GM12865 (cell line): ENCODE measurements around the gene BECN2.

ENCODE experiments used
- DNase-seq: peaks from one replicate; pipeline ENCODE4 v3.0.0; 2010; ENCODE audit warnings: low read depth
- H3K4me3 ChIP-seq: 2 replicates; pipeline ENCODE4 v1.5.1; 2011; ENCODE audit warnings: mild to moderate bottlenecking, low read depth, low read length, control low read depth
- TF ChIP-seq, protein P1 (sequence below): IDR thresholded peaks from 2 replicates; pipeline ENCODE4 v1.5.1; 2011; ENCODE audit warnings: low read length, control low read depth, low read depth, inconsistent platforms; ENCODE audit not compliant: insufficient read depth; ENCODE audit errors: missing control alignments

BECN2 gene

DNA sequence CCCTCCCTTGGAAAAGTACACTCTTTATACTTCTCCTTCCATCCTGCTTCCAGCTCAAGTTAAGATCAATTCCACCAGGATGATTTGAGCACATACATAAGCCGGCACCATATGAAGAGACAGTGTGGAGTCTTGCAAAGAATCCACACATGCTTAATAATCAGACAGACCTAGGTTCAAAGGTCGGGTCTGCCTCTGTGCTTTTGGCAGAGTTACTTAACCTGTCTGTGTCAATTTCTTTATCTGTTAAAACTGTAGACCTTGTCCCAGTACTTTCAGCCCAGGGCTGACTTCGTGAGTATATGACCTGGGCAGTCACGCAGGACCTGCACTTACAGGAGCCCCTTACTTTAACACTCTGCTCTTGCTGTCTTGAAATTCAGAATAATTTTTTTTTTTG is 30.2 kb upstream of the BECN2 start:
- no peak for DNase-seq
- TF ChIP-seq, protein P1, sequence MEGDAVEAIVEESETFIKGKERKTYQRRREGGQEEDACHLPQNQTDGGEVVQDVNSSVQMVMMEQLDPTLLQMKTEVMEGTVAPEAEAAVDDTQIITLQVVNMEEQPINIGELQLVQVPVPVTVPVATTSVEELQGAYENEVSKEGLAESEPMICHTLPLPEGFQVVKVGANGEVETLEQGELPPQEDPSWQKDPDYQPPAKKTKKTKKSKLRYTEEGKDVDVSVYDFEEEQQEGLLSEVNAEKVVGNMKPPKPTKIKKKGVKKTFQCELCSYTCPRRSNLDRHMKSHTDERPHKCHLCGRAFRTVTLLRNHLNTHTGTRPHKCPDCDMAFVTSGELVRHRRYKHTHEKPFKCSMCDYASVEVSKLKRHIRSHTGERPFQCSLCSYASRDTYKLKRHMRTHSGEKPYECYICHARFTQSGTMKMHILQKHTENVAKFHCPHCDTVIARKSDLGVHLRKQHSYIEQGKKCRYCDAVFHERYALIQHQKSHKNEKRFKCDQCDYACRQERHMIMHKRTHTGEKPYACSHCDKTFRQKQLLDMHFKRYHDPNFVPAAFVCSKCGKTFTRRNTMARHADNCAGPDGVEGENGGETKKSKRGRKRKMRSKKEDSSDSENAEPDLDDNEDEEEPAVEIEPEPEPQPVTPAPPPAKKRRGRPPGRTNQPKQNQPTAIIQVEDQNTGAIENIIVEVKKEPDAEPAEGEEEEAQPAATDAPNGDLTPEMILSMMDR = no peak
- no peak overlapping the region for H3K4me3 ChIP-seq

DNA sequence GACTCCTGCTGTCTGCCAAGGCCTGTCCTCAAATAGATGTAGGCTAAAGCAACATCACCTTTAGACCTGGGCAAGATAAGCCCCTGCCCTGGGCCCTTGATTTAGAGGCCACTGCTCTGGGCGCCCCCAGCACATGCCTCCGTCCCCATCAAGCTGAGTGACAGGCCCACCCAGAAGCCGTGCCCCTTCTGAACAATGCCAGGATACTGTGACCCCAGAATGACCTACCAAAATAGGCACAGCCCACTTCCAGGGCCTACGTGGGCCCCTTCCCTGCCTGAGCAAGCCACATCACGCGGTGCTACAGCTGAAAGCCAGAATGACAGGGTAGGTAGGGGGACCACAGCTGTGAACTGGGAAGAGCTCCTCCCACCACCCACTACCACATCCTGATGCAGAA is 24.7 kb upstream of the BECN2 start:
- TF ChIP-seq, protein P1 = no peak
- no peak overlapping the region for H3K4me3 ChIP-seq
- DNase-seq = no peak

DNA sequence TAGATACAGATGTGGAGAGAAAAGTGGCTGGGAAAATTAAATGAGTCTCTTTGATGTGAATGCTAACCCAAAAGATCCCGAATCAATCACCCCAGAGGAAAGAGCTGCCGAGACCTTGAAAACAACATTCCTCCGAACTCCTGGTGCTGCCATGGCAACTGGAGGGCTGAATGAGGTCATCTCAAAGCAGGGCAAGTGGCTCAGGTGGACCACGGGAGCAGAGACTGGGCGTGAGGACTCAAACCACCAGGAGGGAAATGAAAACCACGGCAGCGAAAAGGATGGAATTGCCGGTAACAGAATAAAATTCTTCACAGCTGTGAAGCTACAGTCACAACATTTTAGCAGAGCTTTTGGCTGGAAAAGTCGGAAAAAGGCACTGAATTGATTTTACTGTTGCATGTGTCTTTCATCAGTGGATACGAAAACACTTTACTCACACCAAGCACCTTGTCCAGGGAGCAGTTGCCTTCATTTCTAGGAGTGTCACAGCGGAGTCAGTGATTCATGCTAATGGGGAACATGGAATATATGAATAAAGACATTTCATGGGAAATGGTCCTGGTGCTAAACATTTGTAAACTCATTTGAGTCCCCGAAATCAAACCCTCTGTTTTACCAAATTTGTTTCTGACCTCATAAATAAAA is 23.2 kb upstream of the BECN2 start:
- TF ChIP-seq, protein P1 = no peak
- no peak for DNase-seq
- H3K4me3 ChIP-seq = no peak overlapping the region

DNA sequence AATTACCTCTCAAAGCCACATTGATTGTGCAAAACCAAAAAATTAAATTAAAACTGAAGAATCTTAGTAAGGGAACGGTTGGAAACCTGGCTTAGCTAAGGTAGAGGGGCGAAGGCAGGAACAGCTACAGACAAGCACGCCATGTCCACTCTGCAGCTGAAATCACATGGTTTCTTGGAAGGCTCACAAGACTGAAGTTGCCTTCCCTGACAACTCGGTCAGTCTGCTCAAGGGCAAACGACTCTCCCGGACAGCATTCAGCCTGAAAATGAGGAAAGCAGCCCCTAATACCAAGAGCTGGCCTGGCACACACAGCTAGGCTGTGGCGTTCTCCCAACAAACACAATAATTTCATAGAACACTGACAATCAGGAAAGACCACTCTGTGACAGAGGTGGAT is 22.7 kb upstream of the BECN2 start:
- TF ChIP-seq, protein P1 = no peak
- DNase-seq = no peak
- no peak overlapping the region for H3K4me3 ChIP-seq

DNA sequence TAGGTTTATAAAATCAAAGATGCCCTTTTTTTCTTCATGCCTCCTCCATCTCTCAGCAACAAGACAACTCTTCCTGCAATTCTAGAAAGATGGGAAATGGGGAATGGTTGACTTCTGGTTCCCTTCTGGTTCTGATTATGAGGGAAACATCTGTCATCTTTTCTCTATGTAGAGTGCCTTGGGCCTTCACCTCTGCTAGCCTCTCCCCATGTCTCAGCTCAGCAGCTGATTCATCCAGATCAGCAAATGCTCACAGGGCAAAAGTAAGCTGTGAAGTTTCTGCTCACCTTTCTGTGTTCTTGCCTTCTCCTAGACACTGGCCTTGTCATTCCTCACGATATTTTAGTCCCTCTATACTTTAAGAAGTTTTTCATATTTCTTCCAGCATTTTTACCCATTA is 17.8 kb upstream of the BECN2 start:
- H3K4me3 ChIP-seq = no peak overlapping the region
- no peak for DNase-seq
- TF ChIP-seq, protein P1 = no peak

DNA sequence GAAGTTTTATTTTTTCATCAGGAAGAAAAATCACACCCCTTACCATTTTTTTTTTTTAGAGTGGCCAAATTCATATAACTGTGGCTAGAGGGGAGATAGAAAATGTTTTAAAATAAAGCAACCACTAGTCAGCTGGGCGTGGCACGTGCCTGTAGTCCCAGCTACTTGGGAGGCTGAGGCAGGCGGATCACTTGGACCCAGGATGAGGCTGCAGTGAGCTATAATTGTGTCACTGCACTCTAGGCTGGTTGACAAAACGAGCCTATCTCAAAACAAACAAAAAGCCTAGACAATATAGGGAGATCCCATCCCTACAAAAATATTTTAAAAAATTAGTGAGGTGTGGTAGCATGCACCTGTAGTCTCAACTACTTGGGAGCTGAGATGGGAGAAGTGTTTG is 14.8 kb upstream of the BECN2 start:
- H3K4me3 ChIP-seq = no peak overlapping the region
- DNase-seq = no peak

More for the DNA sequence above, 14.8 kb upstream of the BECN2 start:
- TF ChIP-seq, protein P1 = no peak
